Sigmoid colon (tissue), 7 donors: ENCODE measurements around the gene UGT1A5. TPM values are rescaled to one million over a fixed set of nuclear protein-coding genes. Genes with fewer than 3 reads are reported as not detected.

ENCODE experiments used
- DNase-seq: peaks from one replicate; pipeline ENCODE4 v3.0.0-alpha.2; 2019
- H3K27ac ChIP-seq, 4 donors: fragments of 200-600 bp; sonication (generic); one replicate each; pipeline ENCODE4 v1.5.1; 2016 to 2019; ENCODE audit warnings: mild to moderate bottlenecking in 1 of 4
- H3K27me3 ChIP-seq, 3 donors: fragments of 200-600 bp; sonication (generic); one replicate each; pipeline ENCODE4 v1.5.1; 2019; ENCODE audit warnings: mild to moderate bottlenecking in 1 of 3
- H3K36me3 ChIP-seq, 4 donors: fragments of 200-600 bp; sonication (generic); one replicate each; pipeline ENCODE4 v1.5.1; 2016 to 2019
- H3K4me1 ChIP-seq, 4 donors: fragments of 200-600 bp; sonication (generic); one replicate each; pipeline ENCODE4 v1.5.1; 2017 to 2019
- H3K4me3 ChIP-seq, 4 donors: fragments of 200-600 bp; sonication (generic); one replicate each; pipeline ENCODE4 v1.5.1; 2017 to 2019; ENCODE audit warnings: mild to moderate bottlenecking in 2 of 4, moderate library complexity in 1 of 4
- H3K9me3 ChIP-seq, 4 donors: fragments of 200-600 bp in 3 of 4; sonication (generic) in 3 of 4; one replicate each; pipeline versions ENCODE4 v1.5.1 to v1.6.1; 2013 to 2019
- CTCF ChIP-seq, 4 experiments: fragments of 450-650 bp in 3 of 4; fragments of 200-600 bp in 1 of 4; IDR thresholded peaks; one replicate each; pipeline ENCODE4 v1.5.1; 2016 to 2019; ENCODE audit warnings: antibody characterized with exemption in 4 of 4, mild to moderate bottlenecking in 3 of 4, moderate library complexity in 2 of 4
- EP300 ChIP-seq, 4 donors: sonication (generic); formaldehyde crosslinking; IDR thresholded peaks; one replicate each; pipeline ENCODE4 v1.6.1; 2017; ENCODE audit warnings: antibody characterized with exemption in 4 of 4
- POLR2A ChIP-seq, 2 donors: fragments of 450-650 bp; IDR thresholded peaks; one replicate each; pipeline ENCODE4 v1.6.1; 2016; ENCODE audit warnings: antibody characterized with exemption in 2 of 2, mild to moderate bottlenecking in 2 of 2, moderate library complexity in 2 of 2
- POLR2AphosphoS5 ChIP-seq, 4 donors: sonication (generic); formaldehyde crosslinking; IDR thresholded peaks; one replicate each; pipeline ENCODE4 v1.6.1; 2017; ENCODE audit warnings: antibody characterized with exemption in 4 of 4
- WGBS, 2 donors: extraction: QIAGEN DNeasy Blood & Tissue Kit; methylation state at CpG; one replicate each; pipeline ENCODE4 v1.1.7; 2013; 5-methylcytosine and 5-hydroxymethylcytosine counted together
- intact Hi-C: fragments of 100-400 bp; cut with DNase I; formaldehyde crosslinking; loops from one replicate; pipeline ENCODE4 v1.15.1; 2023
- polyA plus RNA-seq, 3 donors: library from polyadenylated mRNA; stranded (reverse); fragments of 200-250 nt; gene quantifications; one replicate each; pipeline ENCODE4 v1.2.3, GENCODE V29; 2013
- total RNA-seq, 4 donors: library from RNA; depleted of rRNA; stranded (reverse); fragments of >200 nt; gene quantifications; one replicate each; pipeline ENCODE4 v1.1.0, GENCODE V29; 2016
- donor health status: healthy with polysubstance abuse.
- donor health status: Bipolar disorder and iron deficiency.
- donor health status: healthy.

The UGT1A5 gene
- total and polyA plus RNA-seq, 7 donors: 0.22 TPM; not detected in 6

- no peaks in the 10 kb centered on the region for H3K36me3 ChIP-seq
- no peak for DNase-seq
- H3K9me3 ChIP-seq: no peaks in the 10 kb centered on the region
- H3K4me3 ChIP-seq: no peak overlapping the region
- H3K4me1 ChIP-seq: no peaks in the 10 kb centered on the region
- no peak overlapping the region for H3K27ac ChIP-seq
- intact Hi-C loops: no loop called here
- 55% methylated on average over 5 of the region's 5 CpGs for WGBS, 2 donors
- H3K27me3 ChIP-seq: no peaks in the 10 kb centered on the region
- no peak for TF ChIP-seq POLR2A (IDR thresholded peaks at IDR 0.05)
- no peak for TF ChIP-seq EP300 (IDR thresholded peaks at IDR 0.05)
- TF ChIP-seq CTCF (IDR thresholded peaks at IDR 0.05): no peak
- TF ChIP-seq POLR2AphosphoS5 (IDR thresholded peaks at IDR 0.05): no peak
Observed at GRCh38 chr2:233799716-233800115, 87.0 kb downstream of the UGT1A5 start.

GRCh38 chr2:233800208-233800607 lies 87.5 kb downstream of the UGT1A5 start:
- H3K4me3 ChIP-seq: no peak overlapping the region
- no peak overlapping the region for H3K27ac ChIP-seq
- no peaks in the 10 kb centered on the region for H3K27me3 ChIP-seq
- DNase-seq: no peak
- 81 to 84% methylated on average over 7 of the region's 7 CpGs for WGBS, 2 donors
- no peaks in the 10 kb centered on the region for H3K4me1 ChIP-seq
- H3K36me3 ChIP-seq: no peaks in the 10 kb centered on the region
- no peak for TF ChIP-seq POLR2AphosphoS5 (IDR thresholded peaks at IDR 0.05)
- TF ChIP-seq CTCF (IDR thresholded peaks at IDR 0.05): no peak
- no peak for TF ChIP-seq EP300 (IDR thresholded peaks at IDR 0.05)
- TF ChIP-seq POLR2A (IDR thresholded peaks at IDR 0.05): no peak
- no peaks in the 10 kb centered on the region for H3K9me3 ChIP-seq
- intact Hi-C loops: no loop called here

- H3K27me3 ChIP-seq: no peaks in the 10 kb centered on the region
- no peaks in the 10 kb centered on the region for H3K4me1 ChIP-seq
- H3K27ac ChIP-seq: no peak overlapping the region
- DNase-seq: no peak
- WGBS, 2 donors: 75 to 82% methylated on average over 9 of the region's 9 CpGs
- H3K4me3 ChIP-seq: no peak overlapping the region
- no peak for TF ChIP-seq POLR2AphosphoS5 (IDR thresholded peaks at IDR 0.05)
- no peak for TF ChIP-seq CTCF (IDR thresholded peaks at IDR 0.05)
- no peak for TF ChIP-seq POLR2A (IDR thresholded peaks at IDR 0.05)
- TF ChIP-seq EP300 (IDR thresholded peaks at IDR 0.05): no peak
- H3K9me3 ChIP-seq: no peaks in the 10 kb centered on the region
- intact Hi-C loops: no loop called here
- no peaks in the 10 kb centered on the region for H3K36me3 ChIP-seq
Observed at GRCh38 chr2:233801357-233802131, 88.8 kb downstream of the UGT1A5 start.

- intact Hi-C loops: no loop called here
- Histone ChIP-seq H3K36me3 (no peaks in the 10 kb centered on the region), H3K4me3 (no peak overlapping the region), H3K27ac (no peak overlapping the region), H3K4me1 (no peaks in the 10 kb centered on the region), H3K27me3 (no peaks in the 10 kb centered on the region), H3K9me3 (no peaks in the 10 kb centered on the region)
- 78 to 82% methylated on average over 3 of the region's 3 CpGs for WGBS, 2 donors
- no peak for DNase-seq
- TF ChIP-seq CTCF (IDR thresholded peaks at IDR 0.05): no peak
- TF ChIP-seq EP300 (IDR thresholded peaks at IDR 0.05): no peak
- TF ChIP-seq POLR2AphosphoS5 (IDR thresholded peaks at IDR 0.05): no peak
- no peak for TF ChIP-seq POLR2A (IDR thresholded peaks at IDR 0.05)
Observed at GRCh38 chr2:233802132-233802815, 89.6 kb downstream of the UGT1A5 start.
